NCI-H187 (cell line): ENCODE measurements around the gene PAX5.

Experiments
- DNase-seq, 2 experiments: peaks; one replicate each; lab custom pipeline; 2025; lab: John Stamatoyannopoulos, UW

PAX5 gene

GRCh38 chr9:37025071-37025822, 8.8 kb downstream of the PAX5 start:
- DNase-seq = peak in 1 of 2 experiments; percentile 5

- no peak for DNase-seq
Measured at GRCh38 chr9:37017546-37017945, 16.5 kb downstream of the PAX5 start.

GRCh38 chr9:37011530-37011929, 22.5 kb downstream of the PAX5 start:
- DNase-seq = no peak

GRCh38 chr9:37010976-37011375, 23.1 kb downstream of the PAX5 start:
- DNase-seq = no peak

- DNase-seq = no peak
Measured at GRCh38 chr9:37010180-37010579, 23.9 kb downstream of the PAX5 start.

GRCh38 chr9:37007295-37007694, 26.8 kb downstream of the PAX5 start:
- no peak for DNase-seq

GRCh38 chr9:37005517-37006140, 28.4 kb downstream of the PAX5 start:
- DNase-seq = no peak

GRCh38 chr9:37004424-37004935, 29.6 kb downstream of the PAX5 start:
- no peak for DNase-seq

GRCh38 chr9:37002413-37003217, 31.5 kb downstream of the PAX5 start:
- no peak for DNase-seq

GRCh38 chr9:37002036-37002412, 32.0 kb downstream of the PAX5 start:
- DNase-seq = no peak

- no peak for DNase-seq
Measured at GRCh38 chr9:37001459-37001858, 32.6 kb downstream of the PAX5 start.

- DNase-seq = no peak
Measured at GRCh38 chr9:36999728-37000333, 34.2 kb downstream of the PAX5 start.

- no peak for DNase-seq
Measured at GRCh38 chr9:36997414-36997813, 36.7 kb downstream of the PAX5 start.

GRCh38 chr9:36996706-36997086, 37.4 kb downstream of the PAX5 start:
- DNase-seq = no peak

- no peak for DNase-seq
Measured at GRCh38 chr9:36995927-36996705, 38.0 kb downstream of the PAX5 start.

GRCh38 chr9:36993933-36994764, 39.9 kb downstream of the PAX5 start:
- no peak for DNase-seq

GRCh38 chr9:36992501-36993316, 41.4 kb downstream of the PAX5 start:
- DNase-seq = no peak

- DNase-seq = no peak
Measured at GRCh38 chr9:36991516-36992134, 42.4 kb downstream of the PAX5 start.

GRCh38 chr9:36988848-36989247, 45.2 kb downstream of the PAX5 start:
- no peak for DNase-seq
